ENCODE measurements around the gene ETV4. TPM values are rescaled to one million over a fixed set of nuclear protein-coding genes. Genes with fewer than 3 reads are reported as not detected.

Gene ETV4
- polyA plus RNA-seq, 2 of the 4 experiments (the other 2 are of a cell fraction), result 18.5 to 39.1 TPM

- peak overlapping the region in 1 of 2 experiments; percentile 7; a peak in 1 of 6 replicates for H3K27ac ChIP-seq
- H3K4me2 ChIP-seq, result 0 out of 3 replicates have a peak overlapping the region, but pooled peaks have one; percentile 7
- no peak overlapping the region for H3K4me3 ChIP-seq
- ChIA-PET POLR2A (no interaction called here), CTCF (interaction anchor here (1.0 to 5.4 kb wide), 10 partner anchors 8 to 147 kb away, joined by 3 to 28 read pairs (median 3); partner anchors contain the start of gene DHX8)
- ATAC-seq (no peak), DNase-seq (ENCODE audit: low read depth in 1 of 2, low spot score in 1 of 2) (no peak), FAIRE-seq (no peak)
- WGBS (ENCODE audit: missing lambda C conversion rate), result 75% methylated on average over 11 of the region's 11 CpGs
- peaks cover 36% of the 10 kb centered on the region for H3K4me1 ChIP-seq
- no peaks in the 10 kb centered on the region for H3K9me3 ChIP-seq
- TF ChIP-seq MAFK (IDR thresholded peaks at IDR 0.05; ENCODE audit: partially characterized antibody), result peak; percentile 63
- TF ChIP-seq ZC3H11A (IDR thresholded peaks at IDR 0.05), result no peak
These were observed 5.1 kb downstream of the ETV4 start for GRCh38 chr17:43540821-43541674.

- no peak for FAIRE-seq
- Histone ChIP-seq H3K4me1 (peaks cover 30% of the 10 kb centered on the region), H3K4me3 (no peak overlapping the region), H3K9me3 (no peaks in the 10 kb centered on the region), H3K4me2 (peak overlapping the region; percentile 48), H3K27ac (peak overlapping the region; percentile 29 to 59)
- no peak for DNase-seq (ENCODE audit: low read depth in 1 of 2, low spot score in 1 of 2)
- CTCF ChIA-PET, result interaction anchor here (0.5 to 4.3 kb wide), 9 partner anchors 8 to 158 kb away, joined by 3 to 33 read pairs (median 5); partner anchors contain the start of gene DHX8
- POLR2A ChIA-PET, result interaction anchor here (1.7 kb wide), 1 partner anchor 10 kb away, joined by 4 read pairs; the partner anchor contains the start of gene ETV4
- TF ChIP-seq REST (IDR thresholded peaks at IDR 0.05) (no peak), FOSL2 (IDR thresholded peaks at IDR 0.05) (no peak), FOSL2 (CRISPR knock-in tag; IDR thresholded peaks at IDR 0.05) (peak; percentile 44)
- ATAC-seq, result peak; percentile 26 to 44; a peak in 4 of 6 replicates
- WGBS (ENCODE audit: missing lambda C conversion rate), result 56% methylated on average over 6 of the region's 6 CpGs
These were observed 9.7 kb downstream of the ETV4 start for GRCh38 chr17:43536236-43536992.

- POLR2A ChIA-PET, result no interaction called here
- WGBS (ENCODE audit: missing lambda C conversion rate), result 90% methylated on average over 5 of the region's 5 CpGs
- TF ChIP-seq PHF8 (IDR thresholded peaks at IDR 0.05; ENCODE audit: borderline replicate concordance, low read depth), result no peak
- TF ChIP-seq E2F6 (IDR thresholded peaks at IDR 0.05; ENCODE audit: borderline replicate concordance, low read depth), result no peak
These were observed 11.2 kb downstream of the ETV4 start for GRCh38 chr17:43534909-43535308.

GRCh38 chr17:43533699-43534098 is 12.4 kb downstream of the ETV4 start:
- H3K4me3 ChIP-seq, result no peak overlapping the region
- H3K4me1 ChIP-seq, result peaks cover 40% of the 10 kb centered on the region
- H3K9me3 ChIP-seq, result no peaks in the 10 kb centered on the region
- ChIA-PET POLR2A (interaction anchor here (1.1 kb wide), 1 partner anchor 11 kb away, joined by 4 read pairs; no protein-coding TSS in a partner anchor), CTCF (interaction anchor here (0.5 to 6.2 kb wide), 11 partner anchors 9 to 470 kb away, joined by 3 to 50 read pairs (median 3); partner anchors contain the start of gene DHX8)
- 0 out of 6 replicates have a peak overlapping the region, but pooled peaks of 1 of the 2 experiments have one; percentile 6 for H3K27ac ChIP-seq
- peak; percentile 26 to 46; a peak in 5 of 6 replicates for ATAC-seq
- no peak overlapping the region for H3K4me2 ChIP-seq
- no peak for FAIRE-seq
- WGBS (ENCODE audit: missing lambda C conversion rate), result 93% methylated on average over 4 of the region's 4 CpGs
- no peak for DNase-seq (ENCODE audit: low read depth in 1 of 2, low spot score in 1 of 2)
- TF ChIP-seq PHF8 (IDR thresholded peaks at IDR 0.05; ENCODE audit: borderline replicate concordance, low read depth) (no peak), MAZ (IDR thresholded peaks at IDR 0.05; ENCODE audit: borderline replicate concordance, low read depth, low read length) (no peak), NFE2L2 (conservative IDR thresholded peaks at IDR 0.05; ENCODE audit: low read length) (no peak), ATOH8 (CRISPR knock-in tag; IDR thresholded peaks at IDR 0.05; ENCODE audit: low read depth) (no peak), ZFP36 (IDR thresholded peaks at IDR 0.05; ENCODE audit: borderline replicate concordance, partially characterized antibody) (no peak), NR3C1 (IDR thresholded peaks at IDR 0.05) (no peak), E2F6 (IDR thresholded peaks at IDR 0.05; ENCODE audit: borderline replicate concordance, low read depth) (no peak), CTCF (IDR thresholded peaks at IDR 0.05) (no peak), KDM1A (IDR thresholded peaks at IDR 0.05; ENCODE audit: low read depth) (no peak), BHLHE40 (IDR thresholded peaks at IDR 0.05; ENCODE audit: low read depth, low read length) (no peak), EP300 (IDR thresholded peaks at IDR 0.05) (no peak)

More at GRCh38 chr17:43534909-43535308, 11.2 kb downstream of the ETV4 start:
- H3K4me3 ChIP-seq, result no peak overlapping the region
- no peaks in the 10 kb centered on the region for H3K9me3 ChIP-seq
- DNase-seq (ENCODE audit: low read depth in 1 of 2, low spot score in 1 of 2) (no peak), FAIRE-seq (no peak), ATAC-seq (no peak)
- H3K4me1 ChIP-seq, result peaks cover 38% of the 10 kb centered on the region
- H3K4me2 ChIP-seq, result no peak overlapping the region
- CTCF ChIA-PET, result interaction anchor here (1.0 to 4.3 kb wide), 6 partner anchors 8 to 51 kb away, joined by 3 to 30 read pairs (median 7); partner anchors contain the start of gene DHX8
- H3K27ac ChIP-seq, result no peak overlapping the region
